ENCODE measurements around the gene WNK2.

- TF ChIP-seq POLR2AphosphoS5 (IDR thresholded peaks at IDR 0.05; ENCODE audit: low read depth), result no peak
- no peak for TF ChIP-seq CTCF (IDR thresholded peaks at IDR 0.05; ENCODE audit: insufficient read depth, low read length)
- no peak for TF ChIP-seq GABPA (IDR thresholded peaks at IDR 0.05; ENCODE audit: low read depth)
Observed at GRCh38 chr9:93184432-93185265, 710 bp downstream of the WNK2 start.

Measured in HL-60 (cell line).